DOHH2 (cell line): ENCODE measurements around the gene NDUFA12.

ENCODE experiments used
- H3F3A ChIP-seq: fragments of 200-600 bp; sonication (generic), shearing (Covaris generic); 2 replicates; pipeline ENCODE4 v1.6.0; 2016; ENCODE audit warnings: antibody characterized with exemption, mild to moderate bottlenecking; ENCODE audit not compliant: control insufficient read depth, insufficient read depth
- H3K27ac ChIP-seq: fragments of 200-600 bp; sonication (generic); 2 replicates; pipeline ENCODE4 v1.5.1; 2014; ENCODE audit warnings: low read depth, mild to moderate bottlenecking, low read length, moderate library complexity
- H3K27me3 ChIP-seq: fragments of 200-600 bp; sonication (generic); 2 replicates; pipeline ENCODE4 v1.6.1; 2014; ENCODE audit warnings: mild to moderate bottlenecking, low read length, mixed read lengths; ENCODE audit not compliant: control insufficient read depth
- H3K36me3 ChIP-seq: fragments of 200-600 bp; sonication (generic); 2 replicates; pipeline ENCODE4 v1.6.1; 2014; ENCODE audit warnings: mild to moderate bottlenecking, low read length, moderate library complexity, mixed read lengths; ENCODE audit not compliant: control insufficient read depth
- H3K4me1 ChIP-seq: fragments of 200-600 bp; sonication (generic); 2 replicates; pipeline ENCODE4 v1.6.1; 2014; ENCODE audit warnings: mild to moderate bottlenecking, low read length, mixed read lengths; ENCODE audit not compliant: control insufficient read depth
- H3K4me2 ChIP-seq: fragments of 200-600 bp; sonication (generic); 2 replicates; pipeline ENCODE4 v1.6.0; 2014; ENCODE audit warnings: mild to moderate bottlenecking, low read length, moderate library complexity
- H3K4me3 ChIP-seq: fragments of 200-600 bp; sonication (generic); 2 replicates; pipeline ENCODE4 v1.5.1; 2014; ENCODE audit warnings: mild to moderate bottlenecking, low read length, mixed read lengths
- H3K79me2 ChIP-seq: fragments of 200-600 bp; sonication (generic); 2 replicates; pipeline ENCODE4 v1.6.1; 2014; ENCODE audit warnings: mild to moderate bottlenecking, low read length, mixed read lengths; ENCODE audit not compliant: control insufficient read depth
- H3K9me2 ChIP-seq: fragments of 200-600 bp; sonication (generic); replicated peaks from 2 replicates; pipeline ENCODE4 v1.6.1; 2014; ENCODE audit warnings: mild to moderate bottlenecking, low read length, mixed read lengths; ENCODE audit not compliant: control insufficient read depth
- H3K9me3 ChIP-seq: fragments of 200-600 bp; sonication (generic); 2 replicates; pipeline ENCODE4 v1.6.1; 2014; ENCODE audit warnings: antibody characterized with exemption, low read length, mixed read lengths; ENCODE audit not compliant: control insufficient read depth, insufficient read depth
- H4K20me1 ChIP-seq: fragments of 200-600 bp; sonication (generic); 2 replicates; pipeline ENCODE4 v1.6.0; 2014; ENCODE audit warnings: low read depth, mild to moderate bottlenecking, antibody characterized with exemption, low read length, moderate library complexity; ENCODE audit not compliant: control insufficient read depth, insufficient read depth
- CTCF ChIP-seq: fragments of 200-600 bp; sonication (generic); IDR thresholded peaks from one replicate; pipeline ENCODE4 v1.5.1; 2014; ENCODE audit warnings: antibody characterized with exemption, mild to moderate bottlenecking, low read depth, low read length; ENCODE audit not compliant: poor library complexity, severe bottlenecking
- EZH2phosphoT487 ChIP-seq: fragments of 200-600 bp; sonication (generic); IDR thresholded peaks from 2 replicates; pipeline ENCODE4 v1.6.1; 2017; ENCODE audit warnings: borderline replicate concordance, mild to moderate bottlenecking, antibody characterized with exemption, low read length, moderate library complexity, mixed read lengths

Gene NDUFA12

GRCh38 chr12:94965982-94966630, 37.4 kb downstream of the NDUFA12 start:
- H3K27me3 ChIP-seq: no peaks in the 10 kb centered on the region
- no peak overlapping the region for H3K4me3 ChIP-seq
- H3K9me3 ChIP-seq: no peaks in the 10 kb centered on the region
- H3F3A ChIP-seq: 0 out of 2 replicates have a peak, but pooled peaks cover 3% of the 10 kb centered on the region
- H3K79me2 ChIP-seq: no peaks in the 10 kb centered on the region
- H3K36me3 ChIP-seq: peaks cover 17% of the 10 kb centered on the region
- H3K4me2 ChIP-seq: no peak overlapping the region
- H4K20me1 ChIP-seq: no peaks in the 10 kb centered on the region
- peaks cover 24% of the 10 kb centered on the region for H3K4me1 ChIP-seq
- H3K27ac ChIP-seq: no peak overlapping the region
- TF ChIP-seq EZH2phosphoT487 (no peak), CTCF (no peak)
- H3K9me2 ChIP-seq: no peaks in the 10 kb centered on the region

GRCh38 chr12:94963649-94964048, 39.8 kb downstream of the NDUFA12 start:
- Histone ChIP-seq H3K4me2 (no peak overlapping the region), H3K79me2 (no peaks in the 10 kb centered on the region), H3K9me2 (no peaks in the 10 kb centered on the region), H3K9me3 (no peaks in the 10 kb centered on the region), H3F3A (no peaks in the 10 kb centered on the region), H3K36me3 (no peaks in the 10 kb centered on the region), H3K4me1 (no peaks in the 10 kb centered on the region), H3K4me3 (no peak overlapping the region), H4K20me1 (no peaks in the 10 kb centered on the region), H3K27me3 (0 out of 2 replicates have a peak, but pooled peaks cover 2% of the 10 kb centered on the region), H3K27ac (no peak overlapping the region)
- TF ChIP-seq EZH2phosphoT487: no peak
- TF ChIP-seq CTCF: no peak

- no peak for TF ChIP-seq EZH2phosphoT487
- no peak for TF ChIP-seq CTCF
- Histone ChIP-seq H3K9me3 (no peaks in the 10 kb centered on the region), H3K4me3 (no peak overlapping the region), H3K9me2 (no peaks in the 10 kb centered on the region), H3F3A (no peaks in the 10 kb centered on the region), H3K4me2 (no peak overlapping the region), H3K36me3 (no peaks in the 10 kb centered on the region), H3K4me1 (no peaks in the 10 kb centered on the region), H3K27ac (no peak overlapping the region), H4K20me1 (no peaks in the 10 kb centered on the region), H3K27me3 (0 out of 2 replicates have a peak, but pooled peaks cover 2% of the 10 kb centered on the region), H3K79me2 (no peaks in the 10 kb centered on the region)
Measured at GRCh38 chr12:94962670-94963069, 40.8 kb downstream of the NDUFA12 start.
